ENCODE data around the gene HOXA13.

Gene HOXA13

GRCh38 chr7:27166531-27167505, 33.1 kb downstream of the HOXA13 start (continued):
- peak; percentile 73; the same call in 1 of the 2 replicates for TF ChIP-seq PATZ1 (tag by site-specific recombination; IDR thresholded peaks at IDR 0.05)
- no peak for TF ChIP-seq ZNF48 (tag by site-specific recombination; IDR thresholded peaks at IDR 0.05)
- TF ChIP-seq FEZF1 (tag by site-specific recombination; IDR thresholded peaks at IDR 0.05), result 0 out of 2 replicates have a peak, but pooled peaks have one; percentile 17
- no peak for TF ChIP-seq ZNF518A (tag by site-specific recombination; conservative IDR thresholded peaks at IDR 0.05; ENCODE audit: low read depth)
- TF ChIP-seq ZBTB21 (tag by site-specific recombination; IDR thresholded peaks at IDR 0.05), result no peak
- TF ChIP-seq ZNF202 (tag by site-specific recombination; IDR thresholded peaks at IDR 0.05; ENCODE audit: borderline replicate concordance), result no peak
- TF ChIP-seq BCL11A (tag by site-specific recombination; IDR thresholded peaks at IDR 0.05; ENCODE audit: low read depth), result peak; percentile 33; the same call in 1 of the 2 replicates
- no peak for TF ChIP-seq ZNF18 (tag by site-specific recombination; IDR thresholded peaks at IDR 0.05)
- no peak for TF ChIP-seq IKZF3 (tag by site-specific recombination; IDR thresholded peaks at IDR 0.05)
- no peak for TF ChIP-seq ZNF768 (tag by site-specific recombination; IDR thresholded peaks at IDR 0.05)
- no peak for TF ChIP-seq TRIM28 (IDR thresholded peaks at IDR 0.05; ENCODE audit: borderline replicate concordance, low read length)
- TF ChIP-seq ZNF501 (tag by site-specific recombination; IDR thresholded peaks at IDR 0.05), result no peak
- no peak for TF ChIP-seq REPIN1 (tag by site-specific recombination; IDR thresholded peaks at IDR 0.05; ENCODE audit: low read depth)
- no peak for TF ChIP-seq ZNF132 (tag by site-specific recombination; IDR thresholded peaks at IDR 0.05; ENCODE audit: borderline replicate concordance)
- 0 out of 2 replicates have a peak, but pooled peaks have one; percentile 17 for TF ChIP-seq SCRT2 (tag by site-specific recombination; IDR thresholded peaks at IDR 0.05)
- TF ChIP-seq ZNF510 (tag by site-specific recombination; IDR thresholded peaks at IDR 0.05; ENCODE audit: insufficient replicate concordance), result no peak
- no peak for TF ChIP-seq GLI4 (tag by site-specific recombination; IDR thresholded peaks at IDR 0.05)
- no peak for TF ChIP-seq ZBTB1 (tag by site-specific recombination; IDR thresholded peaks at IDR 0.05)
- no peak for TF ChIP-seq ZNF521 (tag by site-specific recombination; IDR thresholded peaks at IDR 0.05)
- no peak for TF ChIP-seq ZNF530 (tag by site-specific recombination; IDR thresholded peaks at IDR 0.05; ENCODE audit: low read depth)
- no peak for TF ChIP-seq ZNF394 (tag by site-specific recombination; IDR thresholded peaks at IDR 0.05; ENCODE audit: borderline replicate concordance)
- TF ChIP-seq ZFP37 (tag by site-specific recombination; IDR thresholded peaks at IDR 0.05), result no peak
- no peak for TF ChIP-seq ZNF654 (tag by site-specific recombination; IDR thresholded peaks at IDR 0.05; ENCODE audit: low read depth)
- TF ChIP-seq PRDM10 (tag by site-specific recombination; IDR thresholded peaks at IDR 0.05), result peak; percentile 93
- TF ChIP-seq ZNF561 (tag by site-specific recombination; IDR thresholded peaks at IDR 0.05; ENCODE audit: borderline replicate concordance), result no peak
- no peak for TF ChIP-seq ZNF37A (tag by site-specific recombination; IDR thresholded peaks at IDR 0.05)
- no peak; the same call in 1 of the 2 replicates for TF ChIP-seq WT1 (tag by site-specific recombination; IDR thresholded peaks at IDR 0.05)
